Measurements from ENCODE around the gene STIM2. TPM values are rescaled to one million over a fixed set of nuclear protein-coding genes. Genes with fewer than 3 reads are reported as not detected.

Gene STIM2
- total and polyA plus RNA-seq, 7 donors, result 2.4 to 8.4 (median 4.9) TPM

DNA sequence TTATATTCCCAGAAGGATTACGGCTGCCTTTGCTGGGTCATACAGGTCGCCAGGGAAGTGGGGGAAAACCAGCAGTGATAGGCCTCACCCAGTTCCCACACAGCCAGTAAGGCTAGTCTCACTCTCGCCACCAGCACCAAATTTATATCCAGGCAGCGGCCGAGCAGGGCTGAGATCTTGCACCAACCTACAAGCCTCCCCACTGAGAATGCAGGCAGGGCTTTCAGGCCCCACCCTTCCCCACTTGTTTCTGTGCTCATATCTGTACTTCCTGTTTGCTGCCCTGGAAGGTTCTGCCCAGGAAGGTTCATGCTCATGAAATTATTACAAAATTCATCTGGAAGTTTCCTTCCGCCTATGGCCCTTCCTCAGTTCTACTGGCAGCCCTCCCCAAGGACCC, 179.7 kb downstream of the STIM2 start:
- H3K4me1 ChIP-seq, result no peaks in the 10 kb centered on the region
- peaks cover 13% of the 10 kb centered on the region for H3K9me3 ChIP-seq
- H3K4me3 ChIP-seq, result no peak overlapping the region
- TF ChIP-seq, protein P1, sequence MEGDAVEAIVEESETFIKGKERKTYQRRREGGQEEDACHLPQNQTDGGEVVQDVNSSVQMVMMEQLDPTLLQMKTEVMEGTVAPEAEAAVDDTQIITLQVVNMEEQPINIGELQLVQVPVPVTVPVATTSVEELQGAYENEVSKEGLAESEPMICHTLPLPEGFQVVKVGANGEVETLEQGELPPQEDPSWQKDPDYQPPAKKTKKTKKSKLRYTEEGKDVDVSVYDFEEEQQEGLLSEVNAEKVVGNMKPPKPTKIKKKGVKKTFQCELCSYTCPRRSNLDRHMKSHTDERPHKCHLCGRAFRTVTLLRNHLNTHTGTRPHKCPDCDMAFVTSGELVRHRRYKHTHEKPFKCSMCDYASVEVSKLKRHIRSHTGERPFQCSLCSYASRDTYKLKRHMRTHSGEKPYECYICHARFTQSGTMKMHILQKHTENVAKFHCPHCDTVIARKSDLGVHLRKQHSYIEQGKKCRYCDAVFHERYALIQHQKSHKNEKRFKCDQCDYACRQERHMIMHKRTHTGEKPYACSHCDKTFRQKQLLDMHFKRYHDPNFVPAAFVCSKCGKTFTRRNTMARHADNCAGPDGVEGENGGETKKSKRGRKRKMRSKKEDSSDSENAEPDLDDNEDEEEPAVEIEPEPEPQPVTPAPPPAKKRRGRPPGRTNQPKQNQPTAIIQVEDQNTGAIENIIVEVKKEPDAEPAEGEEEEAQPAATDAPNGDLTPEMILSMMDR (IDR thresholded peaks at IDR 0.05), result no peak
- DNase-seq (no peak), ATAC-seq (no peak)
- H3K27ac ChIP-seq, result no peak overlapping the region
- peaks cover 0 to 9% (median 1%) of the 10 kb centered on the region in 3 donors for H3K27me3 ChIP-seq (ENCODE audit: insufficient read depth in 3 of 3, low read length in 2 of 3)
- intact Hi-C loops (cut with DNase I), result no loop called here
- WGBS, 3 donors, result 70 to 74% (median 70%) methylated on average over 6 of the region's 6 CpGs
- H3K36me3 ChIP-seq (ENCODE audit: insufficient read depth in 1 of 2, low read depth in 1 of 2), result no peaks in the 10 kb centered on the region

DNA sequence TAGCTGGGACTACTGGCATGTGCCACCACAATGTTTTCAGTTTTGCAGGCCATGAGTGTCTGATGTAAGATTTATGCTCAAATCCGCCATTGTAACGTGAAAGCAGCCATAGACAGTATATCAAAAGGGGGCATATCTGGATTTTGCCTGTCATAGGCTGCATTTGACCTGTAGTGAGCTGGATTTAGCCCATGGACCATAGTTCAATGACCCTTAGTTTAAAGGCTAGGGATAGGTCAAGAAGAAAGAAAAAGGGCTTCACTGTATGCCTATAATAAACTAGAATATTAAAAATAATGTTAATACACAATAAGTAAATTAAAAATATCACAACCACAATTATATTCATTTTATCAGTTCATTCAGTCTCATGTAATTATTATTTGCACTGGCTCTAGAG, 181.8 kb downstream of the STIM2 start:
- ATAC-seq, result no peak
- Histone ChIP-seq H3K4me3 (no peak overlapping the region), H3K9me3 (no peaks in the 10 kb centered on the region), H3K27me3 (ENCODE audit: insufficient read depth in 3 of 3, low read length in 2 of 3) (peaks cover 0 to 18% (median 1%) of the 10 kb centered on the region in 3 donors), H3K4me1 (no peaks in the 10 kb centered on the region), H3K36me3 (ENCODE audit: insufficient read depth in 1 of 2, low read depth in 1 of 2) (no peaks in the 10 kb centered on the region), H3K27ac (no peak overlapping the region)
- TF ChIP-seq, protein P1 (IDR thresholded peaks at IDR 0.05), result no peak
- intact Hi-C loops (cut with DNase I), result no loop called here
- no peak for DNase-seq
- 86 to 90% (median 88%) methylated on average over 2 of the region's 2 CpGs for WGBS, 3 donors

DNA sequence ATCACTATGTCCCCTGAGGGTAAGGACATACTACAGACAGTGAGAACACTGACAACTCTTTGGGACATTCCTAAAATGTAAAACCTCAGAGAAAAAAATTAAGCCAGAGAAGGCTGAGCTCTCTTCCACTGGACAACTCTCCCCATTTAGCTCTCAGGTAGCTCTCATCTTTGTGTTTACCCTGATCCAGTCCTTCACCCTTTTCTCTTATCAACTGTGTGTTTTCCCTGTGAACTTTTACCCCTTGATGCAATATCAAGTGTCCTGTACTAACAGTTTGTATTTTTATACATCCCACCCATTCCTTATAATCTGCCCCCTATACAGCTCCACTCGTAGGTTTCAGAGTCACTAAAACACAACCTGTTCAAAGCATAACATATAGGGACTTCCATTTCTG, 182.6 kb downstream of the STIM2 start:
- no peak overlapping the region for H3K27ac ChIP-seq
- H3K9me3 ChIP-seq, result no peaks in the 10 kb centered on the region
- H3K27me3 ChIP-seq (ENCODE audit: insufficient read depth in 3 of 3, low read length in 2 of 3), result peaks cover 0 to 18% (median 1%) of the 10 kb centered on the region in 3 donors
- no peak for DNase-seq
- intact Hi-C loops (cut with DNase I), result no loop called here
- 45 to 63% (median 59%) methylated on average over 1 of the region's 1 CpG for WGBS, 3 donors
- no peaks in the 10 kb centered on the region for H3K36me3 ChIP-seq (ENCODE audit: insufficient read depth in 1 of 2, low read depth in 1 of 2)
- ATAC-seq, result no peak
- TF ChIP-seq, protein P1 (IDR thresholded peaks at IDR 0.05), result no peak
- no peaks in the 10 kb centered on the region for H3K4me1 ChIP-seq
- no peak overlapping the region for H3K4me3 ChIP-seq

DNA sequence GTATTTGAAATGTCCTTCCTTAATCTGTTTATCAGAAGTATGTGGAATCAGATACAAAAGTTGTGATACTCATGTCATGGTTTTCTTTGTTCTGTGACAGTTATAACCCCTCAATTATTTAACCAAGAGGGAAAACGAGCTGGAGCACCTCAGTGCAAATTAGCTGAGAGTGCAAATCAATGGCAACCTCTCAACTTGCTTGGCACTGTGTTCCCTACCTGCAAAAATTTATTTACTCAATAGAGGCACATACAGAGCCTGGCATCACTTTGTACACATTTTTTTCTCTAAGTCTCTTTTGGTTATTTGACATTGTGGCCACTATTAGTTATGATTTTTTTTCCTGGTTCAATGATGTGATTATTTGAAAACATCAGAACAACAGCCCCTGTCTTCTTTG, 186.2 kb downstream of the STIM2 start:
- intact Hi-C loops (cut with DNase I), result no loop called here
- Histone ChIP-seq H3K27me3 (ENCODE audit: insufficient read depth in 3 of 3, low read length in 2 of 3) (peaks cover 0 to 18% (median 1%) of the 10 kb centered on the region in 3 donors), H3K9me3 (no peaks in the 10 kb centered on the region), H3K36me3 (ENCODE audit: insufficient read depth in 1 of 2, low read depth in 1 of 2) (no peaks in the 10 kb centered on the region), H3K27ac (no peak overlapping the region), H3K4me3 (no peak overlapping the region), H3K4me1 (no peaks in the 10 kb centered on the region)
- TF ChIP-seq, protein P1 (IDR thresholded peaks at IDR 0.05), result no peak
- 27 to 38% (median 36%) methylated on average over 1 of the region's 1 CpG for WGBS, 3 donors
- no peak for DNase-seq
- no peak for ATAC-seq

All from psoas muscle (tissue), 8 donors.